ENCODE data around the gene JARID2.

JARID2 gene

DNA sequence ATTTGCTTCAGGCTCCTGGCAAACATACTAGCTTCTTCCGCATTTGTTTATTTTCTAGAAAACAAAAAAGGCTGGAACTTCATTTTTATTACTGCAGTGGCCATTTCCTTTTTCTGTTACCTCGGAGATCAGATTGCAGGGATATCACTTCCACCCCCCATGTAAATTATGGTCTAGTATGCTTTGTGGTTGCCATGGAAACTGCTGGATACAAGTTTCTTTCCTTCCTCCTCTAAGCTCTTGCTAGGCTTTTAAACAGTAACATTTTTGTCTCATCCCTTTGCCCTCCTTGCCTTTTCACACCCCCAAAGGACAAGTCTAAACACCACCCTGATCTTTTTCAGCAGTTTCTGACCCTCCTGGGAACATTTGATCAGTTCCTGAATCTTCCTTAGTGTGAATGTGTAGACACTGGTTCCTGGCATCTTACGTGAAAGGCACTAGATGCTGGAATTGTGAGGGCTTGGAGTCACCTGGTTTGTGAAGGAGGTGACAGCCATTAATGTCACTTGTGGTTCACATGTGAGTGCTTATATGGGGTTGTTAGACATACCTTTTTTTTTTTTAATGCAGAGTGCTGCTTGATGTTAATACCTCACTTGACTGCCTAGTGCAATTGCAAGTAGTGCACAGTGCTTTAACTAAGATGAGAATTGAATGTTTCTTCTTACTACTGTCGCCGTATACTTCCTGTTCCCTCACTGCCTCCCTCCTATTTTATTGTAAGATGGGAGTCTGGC, 181.6 kb downstream of the JARID2 start:
- DNase-seq, result no peak

DNA sequence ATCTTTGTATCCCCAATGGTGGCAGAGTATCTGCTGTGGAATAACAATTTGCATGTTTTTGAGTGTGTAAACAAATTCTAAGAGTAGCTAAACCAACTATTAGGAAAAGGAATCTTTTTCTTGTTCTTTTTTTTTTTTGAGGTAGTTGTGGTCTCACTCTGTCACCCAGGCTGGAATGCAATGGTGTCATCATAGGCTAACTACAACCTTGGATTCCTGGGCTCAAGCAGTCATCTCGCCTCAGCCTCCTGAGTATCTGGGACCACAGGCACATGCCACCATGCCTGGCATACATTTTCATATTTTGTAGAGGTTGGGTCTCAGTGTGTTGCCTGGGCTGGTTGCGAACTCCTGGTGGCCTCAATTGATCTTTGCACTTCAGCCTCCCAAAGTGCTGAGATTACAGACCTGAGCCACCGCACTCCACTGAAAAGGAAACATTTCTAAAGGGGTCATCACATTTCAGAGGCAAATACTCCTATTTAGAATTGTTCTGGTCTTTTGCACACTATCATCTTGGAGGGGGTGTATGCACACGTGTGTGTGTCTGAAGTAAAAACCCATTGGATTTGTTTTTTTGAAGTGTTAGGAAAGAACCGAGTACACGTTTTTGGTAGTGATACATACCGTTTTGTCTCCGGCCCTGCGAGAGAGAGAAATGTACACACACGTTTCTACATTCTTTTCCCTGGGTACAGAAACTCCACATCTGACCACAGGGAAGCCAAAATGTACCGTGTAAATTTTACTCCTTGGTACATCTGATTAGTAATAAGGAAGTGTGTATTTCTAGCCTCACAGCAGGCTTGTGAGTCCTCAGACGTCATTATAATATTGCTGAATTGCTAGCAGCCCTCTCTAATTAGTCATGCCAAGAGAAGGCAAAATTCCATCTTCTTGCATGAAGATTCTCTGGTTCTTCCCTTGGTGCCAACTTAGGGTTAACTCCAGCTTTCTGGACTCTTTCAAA, 183.6 kb downstream of the JARID2 start:
- no peak for DNase-seq

DNA sequence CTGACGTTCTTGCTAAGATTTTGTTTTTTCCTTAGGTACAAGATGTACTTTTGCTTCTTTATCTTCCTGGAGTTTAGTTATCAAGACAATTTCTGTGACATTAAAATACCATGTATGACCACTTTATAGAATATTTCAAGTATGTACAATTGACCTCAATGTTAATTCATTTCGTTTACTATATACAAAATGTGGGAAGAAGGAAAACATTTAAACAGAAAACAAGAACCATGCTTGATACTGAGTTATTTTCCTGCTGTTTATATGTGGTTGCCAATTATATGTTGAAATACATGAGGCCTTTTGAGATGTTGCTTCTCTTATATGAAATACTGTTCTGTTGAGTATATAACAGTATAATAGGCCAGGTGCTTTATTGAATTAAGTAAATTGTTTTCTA, 184.3 kb downstream of the JARID2 start:
- DNase-seq, result no peak

DNA sequence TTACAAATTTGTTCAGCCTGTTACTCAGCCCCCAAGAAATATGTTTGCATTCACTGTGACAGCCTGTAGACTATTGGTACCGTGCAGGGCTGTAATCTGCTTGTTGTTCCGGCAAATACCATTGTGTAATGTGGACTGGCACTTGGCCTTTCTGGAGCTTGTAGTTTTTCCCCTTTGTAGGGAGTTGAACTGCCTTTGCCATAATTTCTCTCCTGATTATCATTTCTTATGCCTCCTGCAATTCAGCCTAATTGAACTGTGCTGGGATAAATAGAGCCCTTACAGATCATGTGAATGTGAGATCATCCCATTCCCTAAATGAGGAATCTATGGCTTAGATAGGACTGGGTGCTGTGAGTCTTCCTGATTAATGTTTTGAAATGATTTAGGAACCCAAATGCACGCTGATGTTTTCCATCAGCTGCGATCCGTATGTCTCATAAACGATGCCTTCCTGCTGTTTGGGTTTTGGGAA, 185.1 kb downstream of the JARID2 start:
- DNase-seq, result no peak

DNA sequence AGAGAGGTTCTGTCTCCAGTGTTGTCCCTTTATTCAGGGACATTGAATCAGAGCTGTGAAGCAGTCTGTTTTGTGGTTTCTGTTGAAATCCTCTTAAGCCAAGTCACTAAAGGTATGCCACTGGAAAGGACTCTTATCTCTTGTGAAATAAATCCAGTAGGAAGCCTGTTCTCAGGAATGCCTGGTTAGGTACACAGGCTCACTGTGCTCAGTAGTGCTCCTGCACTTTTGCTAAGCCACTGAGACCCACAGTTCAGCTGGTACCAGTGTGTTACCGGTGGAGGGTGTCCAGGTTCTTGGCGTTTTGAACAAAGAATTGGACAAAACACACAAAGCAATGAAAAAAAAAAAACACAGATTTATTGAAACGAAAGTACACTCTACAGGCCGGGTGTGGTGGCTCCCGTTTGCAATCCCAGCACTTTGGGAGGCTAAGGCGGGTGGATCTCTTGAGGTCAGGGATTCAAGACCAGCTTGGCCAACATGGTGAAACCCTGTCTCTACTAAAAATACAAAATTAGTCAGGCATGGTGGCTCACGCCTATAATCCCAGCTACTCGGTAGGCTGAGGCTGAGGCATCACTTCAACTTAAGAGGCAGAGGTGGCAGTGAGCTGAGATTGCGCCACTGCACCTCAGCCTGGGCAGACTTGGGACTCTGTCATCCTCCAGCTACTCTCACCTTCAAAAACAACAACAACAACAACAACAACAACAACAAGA, 186.1 kb downstream of the JARID2 start:
- no peak for DNase-seq

DNA sequence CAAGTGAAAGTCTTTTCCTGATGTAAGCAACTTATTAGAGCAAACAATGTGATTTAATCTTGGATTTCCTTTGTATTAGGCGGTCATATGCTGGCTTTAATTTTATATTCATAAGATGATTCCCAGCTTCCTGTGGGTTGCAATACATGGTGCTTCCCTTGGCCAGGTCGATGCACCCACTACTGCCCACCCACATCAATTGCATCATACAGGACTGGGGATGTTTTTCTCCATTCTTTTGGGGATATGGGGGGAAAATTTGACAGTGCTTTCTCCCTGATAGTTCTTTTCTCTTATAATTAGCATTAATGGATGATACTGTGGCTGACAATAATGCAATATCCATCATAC, 187.6 kb downstream of the JARID2 start:
- no peak for DNase-seq

DNA sequence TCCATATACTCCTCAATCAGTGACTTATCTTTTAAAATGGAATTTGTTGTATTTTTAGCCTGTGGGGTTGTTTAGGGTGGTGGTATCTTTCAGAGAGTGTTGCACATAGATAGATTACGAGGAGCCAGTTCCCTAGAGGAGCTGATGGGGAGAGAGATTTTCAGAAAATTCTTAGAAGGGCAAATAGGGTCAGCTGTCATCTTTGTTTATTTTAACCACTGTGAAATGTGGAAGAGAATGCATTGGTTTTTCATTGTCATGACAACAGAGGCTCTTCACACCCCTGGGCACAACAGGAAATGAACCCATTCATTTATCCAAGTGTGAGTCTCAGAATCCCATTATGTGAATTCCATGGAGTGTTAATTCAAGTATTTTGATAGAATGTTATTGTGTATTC, 188.4 kb downstream of the JARID2 start:
- no peak for DNase-seq

DNA sequence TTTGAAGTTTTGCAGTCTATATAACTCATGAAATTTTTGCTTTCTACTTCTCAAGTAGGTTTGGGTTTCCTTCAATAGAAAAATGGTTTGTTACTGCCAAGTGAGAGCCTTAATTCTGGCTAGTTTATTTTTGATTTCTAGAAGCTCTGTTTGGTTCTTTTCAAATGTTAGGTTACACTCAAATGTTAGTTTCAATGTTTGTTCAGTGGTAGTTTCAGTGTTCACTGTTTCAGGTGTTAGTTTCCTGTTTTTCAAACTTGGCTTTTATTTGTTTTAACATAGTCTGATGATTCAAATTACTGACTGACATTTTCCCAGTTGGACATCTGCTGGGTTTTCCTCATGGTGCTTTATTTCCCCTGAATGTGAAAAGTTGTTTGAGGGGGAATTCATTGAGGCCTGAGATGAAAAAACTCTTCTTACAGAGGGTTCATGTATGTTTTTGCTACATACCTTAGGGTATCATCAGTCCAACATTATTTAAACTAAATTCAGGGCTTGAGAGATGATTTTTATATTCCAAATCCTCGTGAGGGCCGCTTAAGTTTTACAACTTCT, 189.0 kb downstream of the JARID2 start:
- DNase-seq, result no peak

DNA sequence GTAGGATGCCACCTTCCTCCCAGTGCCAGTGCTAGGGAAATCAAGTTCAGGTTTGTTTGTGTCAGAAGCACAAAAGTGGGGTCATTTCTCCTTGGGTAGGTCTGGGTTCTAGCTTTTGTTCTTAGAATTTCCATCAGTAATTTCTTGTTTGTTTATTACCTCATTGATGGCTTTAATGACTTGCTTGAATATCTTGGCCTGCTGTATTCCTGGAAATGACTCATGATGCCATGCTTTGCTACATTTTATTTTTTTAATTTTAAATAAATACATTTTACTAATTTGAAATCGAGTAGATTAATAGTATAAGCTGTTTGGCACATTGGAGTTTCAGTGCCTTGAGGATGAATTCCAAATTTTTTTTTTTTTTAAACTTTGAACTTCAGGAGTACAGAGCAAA, 189.6 kb downstream of the JARID2 start:
- DNase-seq, result no peak

DNA sequence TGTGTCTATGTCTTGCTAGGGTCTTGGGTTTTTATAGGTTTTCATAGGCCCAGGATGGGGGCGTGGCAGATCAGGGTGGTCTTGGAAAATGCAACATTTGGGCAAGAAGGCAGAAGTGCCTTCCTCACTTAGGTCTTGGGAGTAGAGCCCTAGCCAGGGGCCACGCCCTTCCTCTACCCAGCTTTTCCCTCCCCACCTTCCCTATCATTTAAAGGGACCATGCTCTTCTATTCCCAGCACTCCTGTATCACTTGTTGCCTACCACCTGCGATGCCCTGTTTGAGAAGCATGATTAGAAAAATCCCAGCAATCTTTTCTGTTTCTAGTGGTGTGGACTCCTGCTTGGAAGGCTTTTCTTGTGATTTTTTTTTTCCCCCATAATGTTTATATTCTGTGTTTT, 190.6 kb downstream of the JARID2 start:
- no peak for DNase-seq

DNA sequence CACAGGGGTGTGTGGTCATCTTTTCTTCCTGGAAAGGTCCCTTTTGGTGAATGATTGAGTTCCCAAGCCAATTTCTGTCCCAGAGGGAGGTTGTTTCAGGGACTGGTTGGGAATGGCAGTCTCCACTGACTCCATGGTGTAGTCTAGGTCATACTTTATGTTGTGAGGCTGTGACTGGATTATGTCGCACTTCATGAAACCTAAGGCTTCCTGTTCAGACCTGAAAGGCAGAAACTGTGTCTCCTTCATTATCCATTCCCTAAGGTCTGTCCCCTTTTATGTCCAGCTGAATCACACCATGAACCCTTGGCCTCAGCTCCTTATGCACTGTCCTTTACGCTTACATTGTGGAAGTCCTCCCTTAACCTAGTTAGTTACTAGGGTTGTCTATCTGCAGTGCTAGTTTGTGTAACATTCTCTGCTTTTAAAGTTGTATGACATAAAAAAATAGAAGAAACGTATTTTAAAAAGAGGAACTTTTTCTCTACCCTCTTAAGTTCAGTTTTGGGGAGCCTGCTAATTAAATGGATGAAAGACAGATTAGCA, 191.3 kb downstream of the JARID2 start:
- DNase-seq, result no peak

DNA sequence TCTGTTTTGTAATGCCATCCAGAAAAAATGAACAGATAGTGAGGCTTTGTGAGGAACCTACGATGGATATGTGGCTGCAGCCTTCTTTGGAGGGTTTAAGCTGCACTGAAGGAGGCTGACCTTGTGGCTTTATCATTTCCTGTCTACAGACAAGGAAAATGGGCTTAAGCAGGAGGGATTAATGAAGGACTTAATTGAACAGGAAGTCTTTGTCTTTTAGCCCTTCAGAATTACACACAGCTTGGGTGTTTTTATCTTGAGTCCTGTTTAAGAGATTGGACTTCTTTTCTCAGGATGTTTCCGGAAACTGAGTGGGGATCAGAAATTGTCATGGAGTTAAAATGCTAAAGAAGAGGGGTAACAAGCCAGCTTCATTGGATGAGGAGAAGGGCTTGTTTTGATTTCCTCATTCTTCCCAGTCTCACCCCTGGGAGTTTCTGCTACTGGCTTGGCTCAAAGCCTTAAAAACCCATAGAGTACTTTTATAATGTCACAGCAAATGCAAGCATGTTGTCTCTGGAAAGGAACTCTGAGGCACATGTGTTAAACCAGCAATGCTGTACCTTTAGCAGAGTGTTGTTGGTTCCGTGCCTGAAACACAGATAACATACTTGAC, 193.6 kb downstream of the JARID2 start:
- no peak for DNase-seq

DNA sequence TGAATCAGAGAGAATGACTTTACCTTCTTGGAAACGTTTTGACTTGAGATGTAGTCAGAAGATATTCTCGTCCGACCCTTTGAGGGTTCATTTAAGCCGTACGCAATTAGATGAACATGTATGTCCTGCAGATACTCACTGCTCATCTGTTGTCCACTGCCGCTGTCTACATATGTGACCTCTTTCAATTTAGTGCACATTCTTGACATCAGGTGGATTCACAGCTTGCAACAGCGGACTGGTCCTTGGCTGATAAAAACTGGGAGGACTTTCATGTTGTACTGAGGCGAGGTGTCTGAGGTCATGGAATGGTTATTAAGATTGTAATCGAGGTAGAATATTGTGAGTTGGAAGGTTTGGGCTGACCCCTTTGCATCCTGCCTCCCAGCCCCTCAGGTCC, 194.2 kb downstream of the JARID2 start:
- DNase-seq, result no peak

DNA sequence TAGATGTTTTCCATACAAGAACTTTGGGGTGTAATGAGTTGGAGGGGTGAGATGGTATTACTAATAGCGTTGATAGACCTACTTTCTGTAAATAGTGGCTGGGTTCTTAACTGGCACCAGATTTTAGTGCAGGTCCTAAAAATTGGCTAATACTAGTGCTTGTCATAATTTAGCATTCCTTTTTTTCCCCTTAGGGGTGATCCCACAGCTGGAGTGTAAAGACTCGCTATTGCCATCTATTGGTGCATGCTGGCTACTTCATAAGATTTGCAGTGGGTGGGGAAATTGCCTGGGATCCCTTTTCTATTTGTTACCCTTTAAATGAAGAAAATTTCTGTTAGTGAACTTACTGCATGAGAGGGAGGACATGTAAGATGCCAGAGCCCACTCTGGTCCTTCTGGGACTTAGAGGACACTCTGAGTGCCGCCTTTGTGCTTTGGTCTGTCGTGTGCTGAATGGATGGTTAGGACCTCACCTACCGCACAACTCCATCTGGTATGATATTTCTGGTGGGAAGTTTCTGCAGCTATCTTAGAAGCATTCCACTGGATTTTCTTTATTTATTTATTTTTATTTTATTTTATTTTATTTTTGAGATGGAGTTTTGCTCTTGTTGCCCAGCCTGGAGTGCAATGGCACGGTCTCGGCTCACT, 195.5 kb downstream of the JARID2 start:
- DNase-seq, result peak; percentile 55

DNA sequence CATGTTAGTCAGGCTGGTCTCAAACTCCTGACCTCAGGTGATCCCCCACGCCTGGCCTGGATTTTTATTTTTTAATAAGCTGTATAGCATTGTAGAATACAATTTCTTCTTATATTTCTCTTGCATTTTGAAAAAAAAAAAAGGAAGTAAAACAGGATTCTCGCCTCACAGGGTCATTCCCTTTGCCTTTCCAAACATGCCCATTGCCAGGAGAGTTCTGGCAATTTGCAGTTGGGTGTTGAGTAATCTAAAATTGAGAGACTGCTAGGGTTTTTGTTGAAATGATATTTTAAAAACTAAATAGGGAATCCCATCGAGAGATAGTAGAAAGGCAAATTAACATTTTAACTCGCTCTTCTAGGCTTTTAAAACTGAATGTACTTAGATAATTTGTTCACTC, 196.1 kb downstream of the JARID2 start:
- DNase-seq, result no peak

DNA sequence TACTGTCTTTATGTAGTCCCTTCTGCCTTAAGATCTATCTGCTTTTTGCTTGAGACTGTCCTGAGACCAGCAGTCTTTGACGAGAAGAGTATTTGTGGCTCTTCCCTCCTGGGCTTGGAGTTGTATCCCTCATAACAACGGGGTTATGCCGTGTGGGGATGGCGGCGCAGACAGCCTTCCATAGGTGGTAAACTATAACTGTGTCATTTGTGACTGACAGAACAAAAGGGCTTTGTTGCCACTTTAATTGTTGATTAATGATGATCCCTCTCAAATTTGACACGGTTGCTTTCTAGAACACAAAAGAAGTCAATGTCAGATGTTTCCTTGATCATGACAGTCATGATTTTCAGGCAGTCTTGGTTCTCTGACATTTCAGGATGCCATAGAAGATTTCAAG, 196.6 kb downstream of the JARID2 start:
- DNase-seq, result no peak

DNA sequence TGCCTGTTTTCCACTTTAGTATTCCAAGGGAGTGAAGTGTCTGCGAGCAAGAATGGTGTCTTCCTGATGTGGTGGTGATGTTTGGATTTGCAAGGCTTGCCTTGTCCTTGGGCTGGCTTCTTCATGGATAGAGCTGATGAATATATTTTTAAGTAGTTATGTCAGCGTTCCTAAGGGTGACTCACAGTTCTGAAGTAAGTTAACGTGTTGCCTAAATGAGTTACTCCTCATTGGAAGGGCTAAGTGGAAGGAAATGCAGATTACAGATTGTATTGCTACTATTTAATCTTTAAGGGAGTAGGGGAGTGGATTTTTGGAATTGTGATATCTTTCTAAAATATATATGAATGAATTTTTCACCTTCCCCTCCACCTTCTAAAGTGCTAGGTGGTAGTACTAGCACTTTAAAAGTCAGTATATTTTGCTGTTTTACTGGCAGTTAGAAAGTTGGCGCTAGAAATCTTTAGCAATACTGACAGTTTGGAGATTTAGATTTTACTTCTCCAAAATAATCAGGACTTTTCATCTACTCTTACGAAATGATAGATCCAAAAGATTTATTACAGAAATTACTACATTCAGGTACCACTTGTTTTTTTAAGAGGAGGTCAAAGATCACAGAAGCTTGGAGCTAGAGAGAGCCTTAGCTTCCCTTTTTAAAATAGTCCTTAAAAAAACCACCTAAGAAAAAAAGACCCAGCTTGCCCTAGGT, 197.4 kb downstream of the JARID2 start:
- DNase-seq, result no peak

DNA sequence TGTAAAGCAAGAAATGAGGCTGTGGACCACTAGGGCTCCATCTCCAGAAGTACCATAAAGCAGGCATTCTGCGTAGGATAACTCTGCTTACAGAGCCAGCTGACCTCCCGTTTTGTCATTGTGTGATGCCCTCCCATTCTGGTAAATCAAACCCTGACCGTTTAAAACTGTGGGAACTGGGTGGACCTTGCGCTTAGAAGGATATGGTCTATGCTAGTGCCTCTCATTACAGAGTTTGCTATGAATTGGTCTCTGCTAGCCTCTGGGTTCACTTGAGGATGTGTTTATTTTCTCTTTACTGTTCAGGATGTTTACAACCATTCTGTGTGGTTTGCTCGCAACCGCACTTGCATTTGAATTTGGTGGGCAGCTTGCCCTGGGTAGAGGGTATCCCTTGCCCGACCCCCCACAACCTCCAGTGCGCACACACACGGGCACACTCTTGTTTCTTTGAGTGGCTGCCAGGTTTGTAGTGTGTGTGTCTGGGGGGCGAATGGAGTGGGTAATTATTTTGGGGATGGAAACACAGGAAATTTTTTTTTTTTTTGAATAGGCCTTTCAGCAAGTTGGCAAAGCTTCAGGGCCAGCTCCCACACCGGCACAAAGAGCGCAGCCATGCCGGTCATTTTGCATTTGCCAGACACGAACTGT, 198.3 kb downstream of the JARID2 start:
- no peak for DNase-seq

DNA sequence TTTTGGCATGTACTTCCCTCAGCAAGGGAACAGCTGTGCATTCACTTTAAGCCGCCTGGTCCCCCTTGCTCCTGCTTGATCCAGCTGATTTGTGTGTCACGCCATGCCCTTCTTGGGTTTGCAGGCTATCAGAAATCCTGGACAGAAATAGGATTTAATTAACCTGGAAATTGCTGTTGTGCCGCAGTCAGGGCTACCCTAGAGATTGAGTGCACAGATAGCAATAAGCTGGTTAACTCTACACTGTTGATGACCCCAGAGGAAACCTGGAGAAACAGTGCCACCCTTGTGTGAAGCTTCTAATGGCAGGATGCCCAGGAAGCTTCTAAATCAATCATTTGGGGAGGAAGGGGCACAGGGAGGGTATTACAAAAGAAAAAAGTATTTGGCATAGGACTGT, 199.0 kb downstream of the JARID2 start:
- DNase-seq, result no peak

DNA sequence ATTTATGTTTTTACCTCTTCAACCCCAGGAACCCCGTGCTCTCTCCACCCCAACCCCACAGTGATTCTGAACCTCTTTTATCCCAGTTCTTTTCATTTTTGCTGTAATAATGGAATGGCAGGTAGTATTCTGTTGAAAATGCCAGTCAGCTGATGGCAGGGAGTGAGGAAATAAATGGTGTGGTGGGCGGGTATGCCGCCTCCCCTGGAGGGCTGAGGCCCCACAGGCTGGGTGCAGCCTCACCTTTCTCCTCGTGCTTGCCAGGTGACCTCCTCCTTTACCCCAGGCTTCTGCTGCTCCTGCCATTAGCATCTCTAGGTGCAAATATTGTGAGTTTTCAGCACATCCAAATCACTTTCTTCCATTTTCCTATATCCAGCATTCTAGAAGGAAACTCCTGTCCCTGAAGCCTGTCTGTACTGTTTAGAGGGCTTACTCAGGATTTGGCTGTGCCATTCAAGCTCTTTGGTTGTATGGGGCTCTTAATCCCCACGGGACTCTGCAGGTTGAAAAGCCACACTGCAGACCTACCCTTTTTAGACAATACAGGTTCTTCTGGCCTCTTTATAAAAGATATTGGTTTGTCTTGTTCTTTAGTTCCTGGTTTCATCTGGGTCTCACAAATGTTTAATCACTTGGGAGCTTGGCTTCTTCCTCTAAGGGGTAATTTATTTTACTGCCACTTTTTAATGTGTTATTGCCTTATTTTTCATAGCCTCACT, 201.8 kb downstream of the JARID2 start:
- no peak for DNase-seq
